Urothelium cell line (cell line): Measurements from ENCODE around the gene APOC3.
"Not testable (repeated sequence)": the region's sequence is repeated elsewhere in the genome, so short reads cannot be mapped to it uniquely, and the experiment has no call there.

Experiments used
- DNase-seq: peaks from one replicate; pipeline ENCODE4 v3.0.0; 2011; ENCODE audit warnings: low spot score, mixed read lengths
- FAIRE-seq: peaks from 2 replicates; lab custom pipeline; 2011; peaks lifted over from hg19 to GRCh38; lab: Jason Lieb, UNC

Gene APOC3

GRCh38 chr11:116801662-116802061 lies 28.0 kb upstream of the APOC3 start:
- FAIRE-seq, DNase-seq: not testable (repeated sequence)

- no peak for FAIRE-seq
- DNase-seq, result no peak
Observed at GRCh38 chr11:116804001-116804400, 25.7 kb upstream of the APOC3 start.

- FAIRE-seq, result no peak
- DNase-seq, result no peak
Observed at GRCh38 chr11:116807601-116808261, 22.0 kb upstream of the APOC3 start.

- no peak for DNase-seq
- no peak for FAIRE-seq
Observed at GRCh38 chr11:116808262-116809175, 21.2 kb upstream of the APOC3 start.

- DNase-seq (no peak), FAIRE-seq (no peak)
Observed at GRCh38 chr11:116811194-116811593, 18.5 kb upstream of the APOC3 start.

GRCh38 chr11:116812109-116812508 lies 17.6 kb upstream of the APOC3 start:
- no peak for DNase-seq
- FAIRE-seq, result no peak

GRCh38 chr11:116813170-116813569 lies 16.5 kb upstream of the APOC3 start:
- DNase-seq (no peak), FAIRE-seq (no peak)

GRCh38 chr11:116813781-116814471 lies 15.8 kb upstream of the APOC3 start:
- FAIRE-seq, result no peak
- DNase-seq, result no peak

- no peak for DNase-seq
- FAIRE-seq, result no peak
Observed at GRCh38 chr11:116814502-116814901, 15.2 kb upstream of the APOC3 start.

GRCh38 chr11:116819049-116819448 lies 10.7 kb upstream of the APOC3 start:
- FAIRE-seq (no peak), DNase-seq (no peak)

- DNase-seq (no peak), FAIRE-seq (no peak)
Observed at GRCh38 chr11:116821050-116821918, 8.4 kb upstream of the APOC3 start.

GRCh38 chr11:116822575-116822974 lies 7.1 kb upstream of the APOC3 start:
- no peak for FAIRE-seq
- no peak for DNase-seq

GRCh38 chr11:116823031-116823843 lies 6.5 kb upstream of the APOC3 start, which contains the start of gene APOA4:
Gene APOA4 (minus strand): TSS chr11:116823304. CDS start chr11:116823191, 113 bp downstream.
- DNase-seq, result no peak
- no peak for FAIRE-seq

- DNase-seq (no peak), FAIRE-seq (no peak)
Observed at GRCh38 chr11:116825434-116825833, 4.3 kb upstream of the APOC3 start.

GRCh38 chr11:116825854-116826750 lies 3.6 kb upstream of the APOC3 start:
- DNase-seq, result no peak
- FAIRE-seq, result no peak

- FAIRE-seq (no peak), DNase-seq (no peak)
Observed at GRCh38 chr11:116826751-116827431, 2.8 kb upstream of the APOC3 start.

- FAIRE-seq (no peak), DNase-seq (no peak)
Observed at GRCh38 chr11:116827461-116827860, 2.2 kb upstream of the APOC3 start.
